CD8-positive, alpha-beta memory T cell (primary cell): ENCODE results near the gene UBE3B. TPM values are rescaled to one million over a fixed set of nuclear protein-coding genes. Genes with fewer than 3 reads are reported as not detected.

ENCODE experiments used
- CTCF ChIA-PET: fragments of 350-600 bp; sonication (Branson Sonifier 250); formaldehyde crosslinking; loops from one replicate; lab custom pipeline; 2021; ENCODE audit warnings: antibody characterized with exemption; lab: Charles Lee
- POLR2A ChIA-PET: fragments of 350-600 bp; sonication (Branson Sonifier 250); formaldehyde crosslinking; loops from one replicate; lab custom pipeline; 2021; ENCODE audit warnings: antibody characterized with exemption; lab: Charles Lee
- DNase-seq, 5 donors: peaks; one replicate each; pipeline versions ENCODE4 v3.0.0 to v3.0.0-alpha.2; 2020 to 2022; ENCODE audit warnings: mixed read lengths in 1 of 5
- H3K27ac ChIP-seq: one replicate; pipeline ENCODE4 v1.7.0; 2013; ENCODE audit warnings: low read depth, mild to moderate bottlenecking, low read length, moderate library complexity
- H3K27me3 ChIP-seq: 2 replicates; pipeline ENCODE4 v1.7.0; 2013; ENCODE audit warnings: low read length, mild to moderate bottlenecking; ENCODE audit not compliant: insufficient read depth, poor library complexity, severe bottlenecking
- H3K36me3 ChIP-seq: 2 replicates; pipeline ENCODE4 v1.7.0; 2013; ENCODE audit warnings: mild to moderate bottlenecking, low read length, moderate library complexity; ENCODE audit not compliant: insufficient read depth
- H3K4me1 ChIP-seq: 2 replicates; pipeline ENCODE4 v1.7.0; 2013; ENCODE audit warnings: mild to moderate bottlenecking, low read length, moderate library complexity; ENCODE audit not compliant: insufficient read depth
- H3K4me3 ChIP-seq: 2 replicates; pipeline ENCODE4 v1.7.0; 2013; ENCODE audit warnings: mild to moderate bottlenecking, low read length
- H3K9me3 ChIP-seq: 2 replicates; pipeline ENCODE4 v1.7.0; 2013; ENCODE audit warnings: mild to moderate bottlenecking, low read length
- H3K27ac Mint-ChIP-seq, 8 donors: one replicate each; pipeline ENCODE4 v1.8.0; 2020 to 2021; ENCODE audit warnings: mixed read lengths in 8 of 8, mild to moderate bottlenecking in 6 of 8, inconsistent platforms in 3 of 8, moderate library complexity in 3 of 8
- H3K27me3 Mint-ChIP-seq, 2 donors: one replicate each; pipeline ENCODE4 v1.8.0; 2020 to 2021; ENCODE audit warnings: mixed read lengths in 2 of 2, mild to moderate bottlenecking in 1 of 2, moderate library complexity in 1 of 2
- H3K36me3 Mint-ChIP-seq, 3 donors: one replicate each; pipeline ENCODE4 v1.8.0; 2020 to 2021; ENCODE audit warnings: mixed read lengths in 3 of 3, inconsistent platforms in 1 of 3, mild to moderate bottlenecking in 1 of 3
- H3K4me1 Mint-ChIP-seq, 3 donors: one replicate each; pipeline ENCODE4 v1.8.0; 2020 to 2021; ENCODE audit warnings: mixed read lengths in 3 of 3, inconsistent platforms in 1 of 3, mild to moderate bottlenecking in 1 of 3
- H3K4me3 Mint-ChIP-seq, 7 donors: one replicate each; pipeline ENCODE4 v1.8.0; 2020 to 2021; ENCODE audit warnings: mixed read lengths in 7 of 7, mild to moderate bottlenecking in 6 of 7, moderate library complexity in 4 of 7, inconsistent platforms in 2 of 7
- H3K9me3 Mint-ChIP-seq, 5 donors: one replicate each; pipeline ENCODE4 v1.8.0; 2020 to 2022; ENCODE audit warnings: mixed read lengths in 5 of 5, mild to moderate bottlenecking in 3 of 5, moderate library complexity in 2 of 5, inconsistent platforms in 1 of 5
- polyA plus RNA-seq: library from polyadenylated mRNA; unstranded; fragments of 300-500 nt; fragmentation: Illumina TruSeq; gene quantifications from one replicate; pipeline ENCODE4 v1.2.3, GENCODE V29; 2021
- total RNA-seq, 2 experiments: library from RNA; stranded (reverse); gene quantifications; one replicate each; pipeline ENCODE4 v1.2.3, GENCODE V29; 2021

UBE3B gene
- total and polyA plus RNA-seq, 3 experiments from 2014 or later: 20.8 to 40.2 (median 38.3) TPM

DNA sequence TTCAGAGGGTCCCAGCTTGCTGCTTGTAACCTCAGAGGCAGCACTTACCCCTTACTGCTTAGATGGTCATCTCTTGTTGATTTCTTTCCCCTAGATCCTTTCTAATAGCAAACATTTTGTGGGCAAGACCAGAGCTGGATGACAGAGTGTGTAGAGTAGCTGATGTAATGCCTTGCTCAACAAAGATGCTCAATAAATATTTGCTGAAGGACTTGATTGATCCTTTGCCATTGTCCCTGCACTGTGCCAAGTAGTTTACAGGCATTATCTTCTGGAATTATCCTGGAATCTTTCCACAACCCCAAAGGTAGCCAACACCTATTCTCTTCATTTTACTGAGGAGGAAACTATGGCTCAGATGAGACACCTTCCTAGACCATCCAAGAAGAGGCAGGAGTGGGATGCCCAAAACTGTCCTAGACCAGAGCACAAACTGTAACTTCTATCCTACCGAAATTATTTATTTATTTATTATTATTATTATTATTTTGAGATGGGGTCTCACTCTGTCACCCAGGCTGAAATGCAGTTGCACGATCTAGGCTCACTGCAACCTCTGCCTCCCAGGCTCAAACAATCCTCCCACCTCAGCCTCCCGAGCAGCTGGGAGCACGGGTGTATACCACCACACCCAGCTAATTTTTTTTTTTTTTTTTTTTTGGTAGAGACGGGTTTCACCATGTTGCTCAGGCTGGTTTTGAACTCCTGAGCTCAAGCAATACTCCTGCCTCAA lies 94.5 kb downstream of the UBE3B start:
- Mint-ChIP-seq H3K4me1 (peaks cover 24 to 32% (median 26%) of the 10 kb centered on the region in 3 donors), H3K36me3 (peaks cover 0 to 47% (median 10%) of the 10 kb centered on the region in 3 donors), H3K27ac (peak overlapping the region; percentile 25 to 99 (median 98)), H3K4me3 (peak overlapping the region in 4 of 7 donors; percentile 89 to 98 (median 91)), H3K27me3 (peaks cover 0 to 3% of the 10 kb centered on the region in 2 donors), H3K9me3 (no peaks in the 10 kb centered on the region)
- Histone ChIP-seq H3K9me3 (no peaks in the 10 kb centered on the region), H3K36me3 (no peaks in the 10 kb centered on the region), H3K4me3 (no peak overlapping the region), H3K27me3 (no peaks in the 10 kb centered on the region), H3K4me1 (peaks cover 15% of the 10 kb centered on the region), H3K27ac (no peak overlapping the region)
- CTCF ChIA-PET: interaction anchor here (1.0 kb wide), 2 partner anchors 17 to 42 kb away, joined by 3 read pairs; no protein-coding TSS in a partner anchor
- DNase-seq: no peak
- POLR2A ChIA-PET: interaction anchor here (0.7 kb wide), 3 partner anchors 17 to 417 kb away, joined by 3 to 7 read pairs (median 5); no protein-coding TSS in a partner anchor

DNA sequence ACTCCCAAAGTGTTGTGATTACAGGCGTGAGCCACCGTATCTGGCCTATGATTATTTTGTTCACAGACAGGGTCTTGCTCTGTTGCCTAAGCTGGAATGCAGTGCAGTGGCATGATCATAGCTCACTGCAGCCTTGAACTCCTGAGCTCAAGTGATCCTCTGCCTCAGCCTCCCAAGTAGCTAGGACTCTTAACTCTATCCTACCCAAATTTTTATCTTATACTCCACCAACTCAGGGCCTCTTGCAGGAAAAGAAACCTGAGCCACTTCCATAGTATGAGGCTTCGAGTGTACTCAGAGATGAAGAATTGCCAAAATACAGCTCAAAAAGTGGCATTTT lies 95.0 kb downstream of the UBE3B start:
- peaks cover 0 to 3% of the 10 kb centered on the region in 2 donors for H3K27me3 Mint-ChIP-seq
- no peaks in the 10 kb centered on the region for H3K9me3 ChIP-seq
- H3K4me3 Mint-ChIP-seq: peak overlapping the region; percentile 88 to 98 (median 90)
- no peak for DNase-seq
- peak overlapping the region; percentile 95 for H3K27ac ChIP-seq
- H3K4me1 ChIP-seq: peaks cover 15% of the 10 kb centered on the region
- ChIA-PET CTCF (interaction anchor here (1.0 kb wide), 2 partner anchors 17 to 43 kb away, joined by 3 read pairs; no protein-coding TSS in a partner anchor), POLR2A (interaction anchor here (0.7 kb wide), 2 partner anchors 18 to 417 kb away, joined by 5 to 7 read pairs; no protein-coding TSS in a partner anchor)
- no peaks in the 10 kb centered on the region for H3K9me3 Mint-ChIP-seq
- peaks cover 24 to 32% (median 26%) of the 10 kb centered on the region in 3 donors for H3K4me1 Mint-ChIP-seq
- peak overlapping the region; percentile 96 to 99 (median 98) for H3K27ac Mint-ChIP-seq
- peak overlapping the region; percentile 85 for H3K4me3 ChIP-seq
- no peaks in the 10 kb centered on the region for H3K36me3 ChIP-seq
- H3K27me3 ChIP-seq: no peaks in the 10 kb centered on the region
- H3K36me3 Mint-ChIP-seq: peaks cover 0 to 48% (median 10%) of the 10 kb centered on the region in 3 donors

DNA sequence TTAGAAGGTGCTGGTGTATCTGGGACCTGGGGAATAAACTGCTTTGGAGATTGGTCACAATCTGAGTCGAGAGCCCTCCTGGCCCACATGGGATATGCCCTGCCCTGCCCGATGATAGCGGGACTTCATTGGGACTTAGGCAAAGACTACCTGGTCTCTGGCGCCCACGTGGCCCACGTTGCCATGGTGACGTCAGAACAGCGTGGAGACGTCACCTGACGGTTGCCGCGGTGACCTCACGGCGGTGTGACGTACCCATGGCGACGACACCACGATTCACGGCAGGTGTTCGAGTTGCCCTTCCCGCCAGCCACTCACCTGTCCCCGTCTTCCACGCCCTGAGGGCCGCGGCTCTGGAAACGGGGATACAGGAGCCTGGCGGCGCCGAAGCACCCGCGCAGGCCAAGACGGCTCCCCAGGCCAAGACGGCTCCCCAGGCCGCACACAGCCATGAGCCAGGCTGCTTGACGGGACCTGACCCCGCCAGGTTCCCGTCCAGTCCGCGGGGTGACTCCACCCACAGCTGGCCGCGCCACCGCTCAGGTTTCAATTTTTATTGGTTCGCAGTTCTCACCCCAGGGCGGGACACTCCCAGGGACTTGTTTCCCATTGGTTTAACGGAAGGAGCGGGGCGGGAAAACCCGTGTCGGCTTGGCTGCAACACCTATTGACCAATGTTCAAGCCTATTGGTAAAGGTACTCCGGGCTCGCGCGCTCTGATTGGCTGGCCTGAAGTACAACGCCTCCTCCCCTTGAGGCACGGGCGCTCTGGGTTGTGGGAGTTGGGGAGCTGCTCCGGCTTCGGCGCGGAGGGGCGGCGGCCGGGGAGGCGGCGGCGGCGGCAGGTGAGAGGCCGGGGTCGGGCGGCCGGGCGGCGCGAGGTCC lies 95.8 kb downstream of the UBE3B start, which contains the start of the genes MMAB and MVK:
Gene MMAB, minus strand, starts transcription at position 476 of the 885 bp plus-strand sequence. Its CDS starts 24 bp downstream, at position 452.
Gene MVK, plus strand, starts transcription at position 766 of the 885 bp plus-strand sequence. CDS start 1,029 bp downstream, outside the sequence.
- H3K27me3 ChIP-seq: no peaks in the 10 kb centered on the region
- Mint-ChIP-seq H3K27ac (peak within 1 kb of the TSS; percentile 96 to 99 (median 98)), H3K4me3 (peak within 1 kb of the TSS; percentile 88 to 98 (median 90)), H3K36me3 (peaks cover 0 to 48% (median 7%) of the 10 kb centered on the region in 3 donors), H3K27me3 (peaks cover 0 to 3% of the 10 kb centered on the region in 2 donors), H3K4me1 (peaks cover 24 to 32% (median 26%) of the 10 kb centered on the region in 3 donors), H3K9me3 (no peaks in the 10 kb centered on the region)
- DNase-seq: peak; percentile 95 to 99 (median 99)
- ChIA-PET CTCF (interaction anchor here (0.9 to 1.1 kb wide), 3 partner anchors 17 to 280 kb away, joined by 3 to 4 read pairs (median 3); no protein-coding TSS in a partner anchor), POLR2A (interaction anchor here (0.7 kb wide), 1 partner anchor 418 kb away, joined by 5 read pairs; no protein-coding TSS in a partner anchor)
- no peaks in the 10 kb centered on the region for H3K9me3 ChIP-seq
- peaks cover 15% of the 10 kb centered on the region for H3K4me1 ChIP-seq
- peak within 1 kb of the TSS; percentile 85 for H3K4me3 ChIP-seq
- H3K27ac ChIP-seq: peak within 1 kb of the TSS; percentile 95
- H3K36me3 ChIP-seq: peaks cover 6% of the 10 kb centered on the region

DNA sequence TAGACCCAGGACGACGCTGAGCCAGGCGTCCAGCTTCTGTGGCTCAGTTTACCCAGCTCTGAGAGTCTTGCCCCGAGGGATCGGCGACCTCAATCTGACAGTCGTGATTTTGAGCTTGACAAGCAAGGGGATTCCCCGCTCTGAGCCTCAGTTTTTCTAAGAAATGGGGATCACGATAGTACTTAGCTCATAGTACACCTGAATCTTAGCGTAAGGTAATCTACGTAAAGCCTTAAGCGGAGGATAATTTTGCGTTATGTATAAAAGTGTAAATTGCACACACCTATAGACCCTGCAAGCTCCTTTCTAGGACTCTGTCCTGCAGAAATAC lies 96.4 kb downstream of the UBE3B start:
- ChIA-PET POLR2A (no interaction called here), CTCF (interaction anchor here (0.9 to 1.1 kb wide), 3 partner anchors 16 to 279 kb away, joined by 3 to 4 read pairs (median 3); no protein-coding TSS in a partner anchor)
- Mint-ChIP-seq H3K4me1 (peaks cover 24 to 32% (median 26%) of the 10 kb centered on the region in 3 donors), H3K4me3 (peak overlapping the region; percentile 88 to 98 (median 90)), H3K27ac (peak overlapping the region; percentile 96 to 99 (median 98)), H3K36me3 (peaks cover 0 to 50% (median 8%) of the 10 kb centered on the region in 3 donors), H3K27me3 (peaks cover 0 to 3% of the 10 kb centered on the region in 2 donors), H3K9me3 (no peaks in the 10 kb centered on the region)
- Histone ChIP-seq H3K9me3 (no peaks in the 10 kb centered on the region), H3K4me1 (peaks cover 15% of the 10 kb centered on the region), H3K4me3 (peak overlapping the region; percentile 79), H3K36me3 (peaks cover 11% of the 10 kb centered on the region), H3K27ac (peak overlapping the region; percentile 95), H3K27me3 (no peaks in the 10 kb centered on the region)
- no peak for DNase-seq

DNA sequence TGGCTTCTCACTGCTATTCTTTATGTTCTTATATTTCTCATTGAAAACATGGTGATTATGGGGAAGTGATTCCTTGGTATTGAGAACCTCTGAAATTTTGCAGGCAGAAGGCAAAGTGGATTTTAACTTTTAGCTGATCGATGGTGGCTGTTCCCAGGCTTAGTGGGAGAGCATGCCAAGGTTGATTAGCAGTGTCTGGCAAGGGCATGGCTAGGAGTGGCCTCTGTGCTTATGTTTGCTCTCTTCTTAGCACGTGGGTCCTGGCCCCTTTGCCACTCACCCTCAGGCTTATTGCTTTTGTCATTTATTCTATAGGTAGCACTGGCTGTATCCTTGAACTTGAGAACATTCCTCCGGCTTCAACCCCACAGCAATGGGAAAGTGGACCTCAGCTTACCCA lies 98.2 kb downstream of the UBE3B start:
- no peak overlapping the region for H3K27ac ChIP-seq
- ChIA-PET CTCF (no interaction called here), POLR2A (no interaction called here)
- Mint-ChIP-seq H3K36me3 (peaks cover 0 to 51% (median 4%) of the 10 kb centered on the region in 3 donors), H3K27ac (no peak overlapping the region), H3K27me3 (peaks cover 0 to 3% of the 10 kb centered on the region in 2 donors), H3K4me3 (peak overlapping the region in 1 of 7 donors; percentile 92), H3K9me3 (no peaks in the 10 kb centered on the region), H3K4me1 (peaks cover 24 to 32% (median 26%) of the 10 kb centered on the region in 3 donors)
- H3K36me3 ChIP-seq: peaks cover 11% of the 10 kb centered on the region
- peaks cover 15% of the 10 kb centered on the region for H3K4me1 ChIP-seq
- H3K9me3 ChIP-seq: no peaks in the 10 kb centered on the region
- DNase-seq: no peak
- no peak overlapping the region for H3K4me3 ChIP-seq
- H3K27me3 ChIP-seq: no peaks in the 10 kb centered on the region

DNA sequence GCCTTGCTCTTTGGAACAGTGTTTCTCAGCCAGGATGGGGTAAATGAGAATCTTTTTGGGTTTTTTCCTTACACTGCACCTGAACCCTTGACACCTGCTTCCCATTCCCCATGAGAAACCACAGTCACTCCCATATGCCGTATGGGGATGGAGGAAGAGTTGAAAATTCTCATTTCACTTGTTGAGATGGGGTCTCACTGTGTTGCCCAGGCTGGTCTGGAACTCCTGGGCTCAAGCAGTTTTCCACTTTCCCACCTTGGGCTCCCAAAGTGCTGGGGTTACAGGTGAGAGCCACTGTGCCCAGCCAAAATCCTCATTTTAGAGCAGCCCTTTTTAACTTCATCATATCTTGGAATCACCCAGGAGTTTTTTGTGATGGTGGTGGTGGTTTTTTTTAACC lies 99.9 kb downstream of the UBE3B start:
- no peaks in the 10 kb centered on the region for H3K9me3 Mint-ChIP-seq
- Histone ChIP-seq H3K4me1 (peaks cover 15% of the 10 kb centered on the region), H3K27ac (no peak overlapping the region), H3K36me3 (peaks cover 11% of the 10 kb centered on the region), H3K27me3 (no peaks in the 10 kb centered on the region), H3K9me3 (no peaks in the 10 kb centered on the region), H3K4me3 (no peak overlapping the region)
- ChIA-PET CTCF (no interaction called here), POLR2A (no interaction called here)
- peaks cover 0 to 66% (median 6%) of the 10 kb centered on the region in 3 donors for H3K36me3 Mint-ChIP-seq
- H3K4me3 Mint-ChIP-seq: no peak overlapping the region
- no peak for DNase-seq
- peaks cover 22 to 27% (median 24%) of the 10 kb centered on the region in 3 donors for H3K4me1 Mint-ChIP-seq
- peaks cover 0 to 3% of the 10 kb centered on the region in 2 donors for H3K27me3 Mint-ChIP-seq
- H3K27ac Mint-ChIP-seq: no peak overlapping the region

DNA sequence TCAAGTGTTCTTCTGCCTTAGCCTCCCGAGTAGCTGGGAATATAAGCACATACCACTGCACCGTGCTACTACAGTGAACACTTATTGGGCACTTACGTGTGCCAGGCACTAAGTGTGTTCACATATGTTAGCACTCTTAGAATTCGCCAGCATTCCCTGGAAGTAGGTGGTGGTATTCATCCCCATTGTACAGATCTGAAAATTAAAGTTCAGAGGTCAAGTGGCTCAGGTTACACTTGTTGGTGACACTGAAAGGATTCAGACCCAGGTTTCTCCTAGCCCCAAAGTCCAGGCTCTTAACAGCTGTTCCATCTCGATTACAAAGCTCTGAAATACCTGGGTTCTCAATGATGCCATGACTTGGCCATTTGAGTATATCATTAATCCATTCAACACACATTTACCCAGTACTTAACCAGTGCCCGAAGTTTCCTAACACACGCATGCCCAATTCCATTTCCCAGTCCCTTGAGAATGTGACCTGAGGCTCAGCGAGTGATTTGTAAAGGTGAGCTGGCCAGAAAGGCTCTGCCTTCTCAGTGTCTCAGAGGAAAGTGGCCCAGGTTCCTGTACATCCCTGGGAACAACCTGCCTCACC lies 101.0 kb downstream of the UBE3B start:
- Mint-ChIP-seq H3K4me1 (peaks cover 14 to 17% (median 14%) of the 10 kb centered on the region in 3 donors), H3K9me3 (no peaks in the 10 kb centered on the region), H3K27ac (no peak overlapping the region), H3K27me3 (no peaks in the 10 kb centered on the region), H3K4me3 (no peak overlapping the region), H3K36me3 (peaks cover 0 to 64% (median 7%) of the 10 kb centered on the region in 3 donors)
- CTCF ChIA-PET: no interaction called here
- Histone ChIP-seq H3K27ac (no peak overlapping the region), H3K9me3 (no peaks in the 10 kb centered on the region), H3K4me3 (no peak overlapping the region), H3K4me1 (peaks cover 8% of the 10 kb centered on the region), H3K36me3 (peaks cover 11% of the 10 kb centered on the region), H3K27me3 (no peaks in the 10 kb centered on the region)
- DNase-seq: no peak
- POLR2A ChIA-PET: no interaction called here
